Karpas-422 (cell line): ENCODE data around the gene ASS1. TPM values are rescaled to one million over a fixed set of nuclear protein-coding genes. Genes with fewer than 3 reads are reported as not detected.

Experiments
- DNase-seq: peaks from one replicate; pipeline ENCODE4 v3.0.0-alpha.2; 2015
- H2AFZ ChIP-seq: fragments of 200-600 bp; sonication (generic); 2 replicates; pipeline ENCODE4 v1.6.1; 2014; ENCODE audit warnings: antibody characterized with exemption, low read length, mixed read lengths
- H3K27ac ChIP-seq: fragments of 200-600 bp; sonication (generic); 2 replicates; pipeline ENCODE4 v1.5.1; 2014; ENCODE audit warnings: mild to moderate bottlenecking, low read length, moderate library complexity
- H3K27me3 ChIP-seq: fragments of 200-600 bp; sonication (generic); 2 replicates; pipeline ENCODE4 v1.6.1; 2014; ENCODE audit warnings: low read length, mixed read lengths
- H3K36me3 ChIP-seq: fragments of 200-600 bp; sonication (generic); 2 replicates; pipeline ENCODE4 v1.6.1; 2014; ENCODE audit warnings: low read length, mixed read lengths; ENCODE audit not compliant: insufficient read depth
- H3K4me1 ChIP-seq: fragments of 200-600 bp; sonication (generic); 2 replicates; pipeline ENCODE4 v1.6.1; 2014; ENCODE audit warnings: mild to moderate bottlenecking, low read length, mixed read lengths
- H3K4me2 ChIP-seq: fragments of 200-600 bp; sonication (generic); 2 replicates; pipeline ENCODE4 v1.6.1; 2014; ENCODE audit warnings: low read length, low read depth, mild to moderate bottlenecking; ENCODE audit not compliant: poor library complexity, severe bottlenecking
- H3K4me3 ChIP-seq: fragments of 200-600 bp; sonication (generic); 2 replicates; pipeline ENCODE4 v1.5.1; 2014; ENCODE audit warnings: mild to moderate bottlenecking, antibody characterized with exemption, low read length, mixed read lengths
- H3K79me2 ChIP-seq: fragments of 200-600 bp; sonication (generic); 2 replicates; pipeline ENCODE4 v1.6.1; 2014; ENCODE audit warnings: mild to moderate bottlenecking, low read length, mixed read lengths
- H3K9ac ChIP-seq: fragments of 200-600 bp; sonication (generic); 2 replicates; pipeline ENCODE4 v1.6.0; 2014; ENCODE audit warnings: low read length
- H3K9me2 ChIP-seq: fragments of 200-600 bp; sonication (generic), shearing (Covaris generic); replicated peaks from 2 replicates; pipeline ENCODE4 v1.6.0; 2014; ENCODE audit warnings: mild to moderate bottlenecking, low read length, moderate library complexity; ENCODE audit not compliant: insufficient read depth
- H3K9me3 ChIP-seq: fragments of 300-700, 200-600 bp; sonication (generic); 2 replicates; pipeline ENCODE4 v1.6.1; 2014; ENCODE audit warnings: low read length, mixed read lengths
- H4K20me1 ChIP-seq: fragments of 200-600 bp; sonication (generic); 2 replicates; pipeline ENCODE4 v1.6.1; 2014; ENCODE audit warnings: mild to moderate bottlenecking, antibody characterized with exemption, low read length, low read depth; ENCODE audit not compliant: insufficient read depth
- total RNA-seq: library from RNA; depleted of rRNA; stranded (reverse); fragments of >200 nt; shearing (Covaris generic); gene quantifications from 2 replicates; pipeline ENCODE4 v1.2.3, GENCODE V29; 2014; ENCODE audit warnings: low replicate concordance

The ASS1 gene
- total RNA-seq, 1 experiment from 2014 or later: not detected

DNA sequence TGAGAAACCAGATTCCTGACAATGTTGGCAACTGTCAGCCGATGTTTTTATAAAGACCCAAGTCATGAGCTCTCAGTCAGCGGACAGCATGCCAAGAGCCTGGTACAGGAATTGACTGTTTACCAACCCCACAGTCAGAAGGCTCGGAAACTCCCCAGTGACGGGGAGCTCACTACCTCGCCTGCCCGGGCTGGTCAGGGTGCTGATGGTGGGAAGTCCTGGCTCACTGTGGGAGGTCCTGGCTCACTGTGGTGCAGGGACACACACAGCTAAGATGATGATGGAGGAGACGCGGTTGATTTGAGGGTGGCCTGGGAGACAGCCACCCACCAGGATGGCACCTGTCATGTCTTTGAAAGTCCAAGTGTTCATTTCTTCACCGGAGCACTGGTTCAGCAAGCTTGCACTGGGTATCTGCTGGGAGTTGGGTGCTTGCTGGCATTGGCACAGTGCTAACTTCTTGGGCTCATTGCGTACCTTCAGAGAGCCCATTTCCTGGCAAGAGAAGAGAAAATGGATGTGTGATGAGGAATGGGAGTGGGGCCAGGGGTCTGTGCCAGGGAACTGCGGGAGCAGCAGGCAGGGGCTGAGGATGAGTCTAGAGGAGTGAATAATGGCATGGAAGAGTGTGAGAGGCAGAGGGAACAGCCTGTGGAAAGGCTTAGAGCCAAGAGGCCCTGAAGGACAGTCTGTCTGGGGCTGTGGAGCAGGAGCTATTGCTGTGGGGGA lies 15.3 kb downstream of the ASS1 start:
- H2AFZ ChIP-seq: no peak overlapping the region

DNA sequence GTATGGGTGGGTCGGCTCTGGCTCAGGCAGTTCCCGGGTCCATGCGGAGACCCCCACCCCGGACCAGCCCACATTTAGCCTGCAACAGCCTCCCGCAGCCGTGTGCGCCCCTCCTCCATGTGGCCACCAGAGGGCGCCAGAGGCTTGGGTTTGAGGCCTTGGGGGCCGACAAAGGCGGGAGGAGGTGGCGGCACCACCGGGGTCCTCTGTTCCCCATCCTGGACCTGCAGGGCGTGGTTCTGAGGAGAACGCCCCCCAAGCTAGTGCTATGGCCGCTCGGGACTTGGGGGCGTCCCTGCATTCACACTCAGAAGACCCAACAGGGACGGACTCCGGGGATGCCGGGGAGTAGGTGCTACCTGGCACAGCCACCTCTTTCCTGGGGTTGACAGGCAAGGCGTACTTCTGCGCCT lies 16.5 kb downstream of the ASS1 start:
- no peak overlapping the region for H3K27ac ChIP-seq
- H3K9me3 ChIP-seq: no peaks in the 10 kb centered on the region
- 0 out of 2 replicates have a peak, but pooled peaks cover 4% of the 10 kb centered on the region for H4K20me1 ChIP-seq
- H3K4me2 ChIP-seq: no peak overlapping the region
- H3K79me2 ChIP-seq: no peaks in the 10 kb centered on the region
- peak; percentile 86 for DNase-seq
- no peaks in the 10 kb centered on the region for H3K36me3 ChIP-seq
- no peak overlapping the region for H3K9ac ChIP-seq
- H3K27me3 ChIP-seq: no peaks in the 10 kb centered on the region
- no peak overlapping the region for H3K4me3 ChIP-seq
- H2AFZ ChIP-seq: no peak overlapping the region
- no peaks in the 10 kb centered on the region for H3K4me1 ChIP-seq
- no peaks in the 10 kb centered on the region for H3K9me2 ChIP-seq

More for the DNA sequence above, 15.3 kb downstream of the ASS1 start:
- H4K20me1 ChIP-seq: 0 out of 2 replicates have a peak, but pooled peaks cover 4% of the 10 kb centered on the region
- no peaks in the 10 kb centered on the region for H3K4me1 ChIP-seq
- no peak overlapping the region for H3K27ac ChIP-seq
- no peaks in the 10 kb centered on the region for H3K27me3 ChIP-seq
- no peak overlapping the region for H3K4me3 ChIP-seq
- no peak for DNase-seq
- H3K36me3 ChIP-seq: no peaks in the 10 kb centered on the region
- no peak overlapping the region for H3K9ac ChIP-seq
- H3K9me2 ChIP-seq: no peaks in the 10 kb centered on the region
- no peak overlapping the region for H3K4me2 ChIP-seq
- H3K9me3 ChIP-seq: no peaks in the 10 kb centered on the region
- no peaks in the 10 kb centered on the region for H3K79me2 ChIP-seq

DNA sequence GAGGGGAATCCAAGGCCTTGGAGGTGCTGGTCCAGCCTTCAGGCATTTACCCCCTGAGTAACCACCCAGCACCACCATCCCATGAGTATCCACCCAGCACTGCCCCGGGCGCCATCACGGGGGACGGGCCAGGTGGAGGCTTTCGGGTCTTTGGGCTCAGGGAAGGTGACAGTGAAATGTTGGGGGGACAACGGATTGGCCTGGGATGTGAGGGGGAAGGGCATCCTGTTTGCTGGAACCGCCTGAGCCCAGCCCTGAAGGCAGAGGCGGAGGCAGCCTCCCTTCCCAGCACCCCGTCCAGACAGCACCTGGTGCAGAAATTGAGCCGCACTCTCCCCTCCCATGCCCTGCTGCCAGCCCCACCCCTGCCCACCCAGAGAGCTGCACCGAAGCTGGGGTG lies 17.0 kb downstream of the ASS1 start:
- no peak for DNase-seq
- Histone ChIP-seq H3K27ac (no peak overlapping the region), H3K36me3 (no peaks in the 10 kb centered on the region), H3K9me2 (no peaks in the 10 kb centered on the region), H3K79me2 (no peaks in the 10 kb centered on the region), H4K20me1 (0 out of 2 replicates have a peak, but pooled peaks cover 4% of the 10 kb centered on the region), H3K4me3 (no peak overlapping the region), H3K9me3 (no peaks in the 10 kb centered on the region), H3K9ac (no peak overlapping the region), H3K27me3 (no peaks in the 10 kb centered on the region), H3K4me2 (no peak overlapping the region), H3K4me1 (no peaks in the 10 kb centered on the region), H2AFZ (no peak overlapping the region)

DNA sequence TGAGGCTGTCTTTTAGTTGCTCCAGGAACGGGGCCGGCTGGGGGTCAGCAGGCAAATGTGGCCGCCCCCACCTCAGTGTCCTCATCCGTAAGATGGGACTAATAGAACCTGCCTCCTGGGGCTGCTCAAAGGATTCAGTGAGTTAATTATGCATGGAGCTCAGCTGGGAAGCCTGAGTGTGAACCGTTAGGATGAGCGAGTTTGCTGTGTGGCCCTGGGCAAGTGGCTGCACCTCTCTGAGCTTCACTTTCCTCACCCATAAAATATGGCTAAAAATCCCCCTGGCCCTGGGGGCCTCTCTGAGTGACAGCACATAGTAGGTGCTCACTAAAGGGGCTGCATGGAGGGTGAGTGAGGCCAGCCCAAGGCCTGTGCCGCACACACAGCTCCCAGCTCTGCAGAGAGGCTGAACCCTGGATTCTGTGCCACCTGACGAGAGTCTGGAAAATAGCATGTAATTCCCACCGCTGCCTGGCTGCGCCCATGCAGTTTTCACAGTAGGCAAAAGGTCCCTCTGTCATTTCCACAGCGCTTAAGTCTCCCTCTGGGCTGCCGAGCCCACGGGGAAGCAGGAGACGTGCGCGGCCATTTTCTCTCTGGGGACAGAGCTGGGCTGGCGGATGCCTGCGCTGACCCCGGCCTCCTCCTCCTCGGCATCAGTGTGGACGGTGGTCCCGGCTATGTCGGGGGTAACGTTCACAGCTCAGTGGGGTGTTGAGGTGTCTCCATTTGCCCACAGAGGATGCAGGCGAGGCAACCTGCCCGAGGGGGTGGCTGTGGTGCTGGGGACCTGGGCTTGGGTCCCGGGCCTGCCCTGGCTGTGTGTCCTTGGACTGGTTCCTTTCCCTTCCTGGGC lies 18.2 kb downstream of the ASS1 start:
- Histone ChIP-seq H3K36me3 (no peaks in the 10 kb centered on the region), H3K27ac (no peak overlapping the region), H3K27me3 (no peaks in the 10 kb centered on the region), H3K4me1 (no peaks in the 10 kb centered on the region), H3K4me3 (no peak overlapping the region), H3K4me2 (no peak overlapping the region), H2AFZ (no peak overlapping the region), H3K79me2 (no peaks in the 10 kb centered on the region), H4K20me1 (0 out of 2 replicates have a peak, but pooled peaks cover 4% of the 10 kb centered on the region), H3K9me2 (no peaks in the 10 kb centered on the region), H3K9me3 (no peaks in the 10 kb centered on the region), H3K9ac (no peak overlapping the region)
- DNase-seq: no peak

DNA sequence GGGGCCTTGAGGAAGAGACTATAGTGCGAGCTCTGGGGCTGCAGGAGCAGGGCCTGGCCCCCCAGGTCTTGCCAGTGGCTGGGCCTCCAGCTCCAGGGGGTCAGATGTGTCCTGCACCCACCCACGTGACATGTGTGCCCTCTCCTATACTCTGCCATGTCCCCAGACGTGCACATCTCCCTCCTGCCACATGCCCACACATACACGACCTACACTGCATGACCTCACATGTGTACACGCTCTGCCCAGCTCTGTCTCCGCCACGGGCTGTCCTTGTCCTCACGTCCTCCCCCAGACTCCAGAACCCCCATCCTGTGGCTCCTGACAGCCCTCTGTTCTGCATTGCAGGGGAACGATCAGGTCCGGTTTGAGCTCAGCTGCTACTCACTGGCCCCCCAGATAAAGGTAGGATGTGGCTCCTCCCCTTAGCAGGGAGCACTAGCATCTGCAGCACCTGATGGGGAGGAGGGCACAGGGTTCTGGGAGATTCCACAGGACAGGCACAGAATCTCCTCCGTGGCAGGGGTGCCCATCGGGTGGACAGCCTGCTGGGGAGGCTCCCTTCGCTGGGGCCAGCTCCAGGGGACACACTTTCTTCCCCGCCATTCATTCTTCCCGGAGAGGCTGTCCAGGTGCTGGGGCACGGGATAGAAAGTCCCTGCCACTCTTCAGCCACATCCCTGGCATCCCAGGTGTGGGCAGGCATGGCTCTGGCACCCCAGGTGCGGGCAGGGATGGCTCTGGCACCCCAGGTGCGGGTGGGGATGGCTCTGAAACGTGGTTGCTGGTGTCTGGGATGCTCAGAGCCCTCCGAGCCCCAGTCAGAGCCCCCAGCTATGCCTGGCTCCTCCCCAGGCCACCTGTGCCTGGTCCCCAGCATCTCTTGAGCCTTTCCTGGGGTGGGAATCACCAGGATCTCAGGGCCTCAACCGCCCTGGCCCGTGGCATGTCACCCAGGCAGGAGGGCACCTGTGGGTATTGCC lies 19.3 kb downstream of the ASS1 start:
- H3K9me2 ChIP-seq: no peaks in the 10 kb centered on the region
- no peak overlapping the region for H3K4me3 ChIP-seq
- no peak overlapping the region for H2AFZ ChIP-seq
- DNase-seq: no peak
- 0 out of 2 replicates have a peak, but pooled peaks cover 4% of the 10 kb centered on the region for H4K20me1 ChIP-seq
- no peaks in the 10 kb centered on the region for H3K4me1 ChIP-seq
- H3K79me2 ChIP-seq: no peaks in the 10 kb centered on the region
- no peaks in the 10 kb centered on the region for H3K27me3 ChIP-seq
- no peaks in the 10 kb centered on the region for H3K9me3 ChIP-seq
- no peak overlapping the region for H3K9ac ChIP-seq
- no peak overlapping the region for H3K4me2 ChIP-seq
- no peak overlapping the region for H3K27ac ChIP-seq
- H3K36me3 ChIP-seq: no peaks in the 10 kb centered on the region

DNA sequence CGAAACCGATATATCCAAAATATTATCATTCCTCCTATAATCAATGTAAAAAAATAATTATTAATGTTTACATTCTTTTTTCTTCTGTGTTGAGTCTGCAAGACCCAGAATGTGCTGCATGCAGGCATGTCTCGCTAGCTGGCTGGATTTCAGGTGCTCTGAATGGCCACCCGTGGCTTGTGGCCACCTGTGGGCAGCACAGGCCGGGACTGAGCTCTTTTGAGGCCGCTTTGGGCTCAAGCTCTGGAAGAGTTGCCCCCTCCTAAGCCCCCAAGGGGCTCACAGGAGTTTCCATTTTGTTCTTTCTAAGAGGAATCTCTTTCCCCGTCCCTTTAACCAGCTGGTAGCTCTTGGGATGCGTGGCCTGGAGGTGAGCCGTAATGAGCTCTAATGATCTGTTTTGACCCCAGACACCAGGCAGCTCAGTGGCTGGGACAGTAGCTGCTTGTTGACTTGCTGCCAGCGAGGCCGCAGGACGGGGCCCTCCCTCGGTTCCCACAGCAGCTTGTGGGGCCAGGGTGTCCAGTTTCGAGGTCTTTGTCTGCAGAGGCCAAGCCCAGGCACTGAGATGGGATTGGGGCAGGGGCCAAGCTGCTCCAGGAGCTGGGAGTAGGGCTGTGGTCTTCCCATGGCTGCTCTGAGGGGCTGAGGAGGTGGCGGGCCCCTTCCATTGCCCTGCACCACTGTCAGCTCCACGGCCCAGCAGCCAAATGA lies 20.8 kb downstream of the ASS1 start:
- no peak overlapping the region for H3K4me3 ChIP-seq
- H4K20me1 ChIP-seq: no peaks in the 10 kb centered on the region
- H3K36me3 ChIP-seq: no peaks in the 10 kb centered on the region
- no peak overlapping the region for H3K27ac ChIP-seq
- DNase-seq: no peak
- H3K9me2 ChIP-seq: no peaks in the 10 kb centered on the region
- H3K9me3 ChIP-seq: no peaks in the 10 kb centered on the region
- H3K9ac ChIP-seq: no peak overlapping the region
- H3K79me2 ChIP-seq: no peaks in the 10 kb centered on the region
- H3K4me1 ChIP-seq: no peaks in the 10 kb centered on the region
- no peak overlapping the region for H2AFZ ChIP-seq
- H3K4me2 ChIP-seq: no peak overlapping the region
- H3K27me3 ChIP-seq: no peaks in the 10 kb centered on the region

DNA sequence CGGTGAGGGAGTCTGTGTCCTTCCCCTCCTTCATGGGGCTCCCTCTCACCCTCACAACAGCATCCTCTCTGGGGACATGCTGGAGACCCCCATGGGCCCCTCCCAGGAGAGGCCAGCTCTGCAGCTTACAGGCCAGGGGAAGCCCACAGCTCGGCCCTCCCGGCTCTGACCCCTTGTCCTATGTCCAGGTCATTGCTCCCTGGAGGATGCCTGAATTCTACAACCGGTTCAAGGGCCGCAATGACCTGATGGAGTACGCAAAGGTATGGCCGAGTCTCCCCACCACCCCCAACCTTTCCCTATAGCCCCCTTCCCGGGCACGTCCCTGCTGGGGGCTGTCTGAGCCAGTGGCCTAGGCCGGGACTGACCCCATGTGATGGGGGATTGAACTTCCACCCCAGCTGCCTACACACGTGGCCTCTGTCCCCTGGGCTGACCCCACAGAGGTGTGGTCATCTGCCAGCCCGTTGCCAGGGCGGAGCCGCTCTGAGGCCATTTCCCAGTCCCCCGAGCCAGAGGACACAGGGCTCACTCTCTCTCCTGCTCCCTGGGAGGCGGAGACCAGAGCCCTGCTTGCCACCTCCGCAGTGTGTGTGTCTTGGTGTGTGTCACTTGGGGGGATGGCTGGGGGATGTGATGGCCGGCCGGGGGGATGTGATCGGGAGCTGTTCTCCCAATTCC lies 21.9 kb downstream of the ASS1 start:
- no peak overlapping the region for H3K4me2 ChIP-seq
- no peaks in the 10 kb centered on the region for H3K4me1 ChIP-seq
- H3K27ac ChIP-seq: no peak overlapping the region
- no peak overlapping the region for H3K4me3 ChIP-seq
- no peaks in the 10 kb centered on the region for H3K9me3 ChIP-seq
- H3K9ac ChIP-seq: no peak overlapping the region
- H3K79me2 ChIP-seq: no peaks in the 10 kb centered on the region
- H3K36me3 ChIP-seq: no peaks in the 10 kb centered on the region
- H4K20me1 ChIP-seq: no peaks in the 10 kb centered on the region
- H3K27me3 ChIP-seq: no peaks in the 10 kb centered on the region
- no peak for DNase-seq
- no peak overlapping the region for H2AFZ ChIP-seq
- no peaks in the 10 kb centered on the region for H3K9me2 ChIP-seq
